OCI-LY7 (cell line): Measurements from ENCODE around the gene CHEK1. TPM values are rescaled to one million over a fixed set of nuclear protein-coding genes. Genes with fewer than 3 reads are reported as not detected.

Experiments
- BruUV-seq: library from RNA; stranded (reverse); fragments of 400-500 nt; replicated peaks from 2 replicates; lab custom pipeline; 2021; lab: Mats Ljungman, UMichigan
- CTCF ChIA-PET: fragments of 300-600 bp; sonication (Branson Sonifier 250); formaldehyde crosslinking; loops from one replicate; lab custom pipeline; 2022; ENCODE audit warnings: antibody characterized with exemption; ENCODE audit not compliant: unreplicated experiment; lab: Charles Lee
- POLR2A ChIA-PET: fragments of 300-600 bp; sonication (Branson Sonifier 250); formaldehyde crosslinking; loops from one replicate; lab custom pipeline; 2022; ENCODE audit warnings: antibody characterized with exemption; lab: Charles Lee
- DNase-seq: peaks from one replicate; pipeline ENCODE4 v3.0.0-alpha.2; 2015; ENCODE audit warnings: low spot score
- H2AFZ ChIP-seq: fragments of 200-600 bp; sonication (generic), shearing (Covaris generic); 2 replicates; pipeline ENCODE4 v1.6.1; 2014; ENCODE audit warnings: mild to moderate bottlenecking, antibody characterized with exemption, low read length, moderate library complexity
- H3K27ac ChIP-seq: fragments of 200-600 bp; sonication (generic); 2 replicates; pipeline ENCODE4 v1.5.1; 2014; ENCODE audit warnings: mixed run types, low read depth, mild to moderate bottlenecking, moderate library complexity, low read length, inconsistent platforms; ENCODE audit not compliant: poor library complexity, severe bottlenecking
- H3K36me3 ChIP-seq: fragments of 200-600 bp; sonication (generic); 2 replicates; pipeline ENCODE4 v1.6.1; 2014; ENCODE audit warnings: mild to moderate bottlenecking, antibody characterized with exemption, low read length, moderate library complexity, mixed read lengths; ENCODE audit not compliant: insufficient read depth
- H3K4me1 ChIP-seq: fragments of 200-600 bp; sonication (generic); 2 replicates; pipeline ENCODE4 v1.5.1; 2014; ENCODE audit warnings: mild to moderate bottlenecking, low read length; ENCODE audit not compliant: insufficient read depth, poor library complexity, severe bottlenecking
- H3K4me2 ChIP-seq: fragments of 200-600 bp; sonication (generic); 2 replicates; pipeline ENCODE4 v1.6.1; 2014; ENCODE audit warnings: mild to moderate bottlenecking, low read length
- H3K4me3 ChIP-seq: fragments of 200-600 bp; sonication (generic); 2 replicates; pipeline ENCODE4 v1.5.1; 2014; ENCODE audit warnings: mild to moderate bottlenecking, low read depth, low read length; ENCODE audit not compliant: poor library complexity, severe bottlenecking
- H3K79me2 ChIP-seq: fragments of 200-600 bp; sonication (generic); 2 replicates; pipeline ENCODE4 v1.6.1; 2016; ENCODE audit warnings: low read depth, mild to moderate bottlenecking, low read length, moderate library complexity, mixed read lengths; ENCODE audit not compliant: insufficient read depth
- H3K9me2 ChIP-seq: fragments of 200-600 bp; sonication (generic); 2 replicates; pipeline ENCODE4 v1.6.1; 2016; ENCODE audit warnings: mild to moderate bottlenecking, low read length, mixed read lengths; ENCODE audit not compliant: insufficient read depth
- H3K9me3 ChIP-seq: fragments of 200-600 bp; sonication (generic); 2 replicates; pipeline ENCODE4 v1.6.1; 2014; ENCODE audit warnings: mild to moderate bottlenecking, mixed run types, low read length, mixed read lengths
- H4K20me1 ChIP-seq: fragments of 200-600 bp; sonication (generic); 2 replicates; pipeline ENCODE4 v1.6.1; 2014; ENCODE audit warnings: mild to moderate bottlenecking, antibody characterized with exemption, low read length, moderate library complexity, mixed read lengths; ENCODE audit not compliant: insufficient read depth
- EZH2phosphoT487 ChIP-seq: fragments of 200-600 bp; sonication (generic); IDR thresholded peaks from 2 replicates; pipeline ENCODE4 v1.6.1; 2018; ENCODE audit warnings: low read depth, borderline replicate concordance, mild to moderate bottlenecking, mixed run types, antibody characterized with exemption, low read length, moderate library complexity, mixed read lengths
- intact Hi-C: fragments of 100-400 bp; cut with micrococcal nuclease; formaldehyde crosslinking; loops from one replicate; pipeline ENCODE4 v1.10.0; 2022; ENCODE audit not compliant: unreplicated experiment
- total RNA-seq, 2 experiments: library from RNA; depleted of rRNA in 1 of 2; stranded (reverse); fragments of >200 nt in 1 of 2; shearing (Covaris generic) in 1 of 2; gene quantifications; 2 replicates each; pipeline ENCODE4 v1.2.3, GENCODE V29; 2014 to 2022
- TF ChIP-seq, protein P1 (sequence below): fragments of 200-600 bp; sonication (generic); conservative IDR thresholded peaks from 2 replicates; pipeline ENCODE4 v1.5.1; 2014; ENCODE audit warnings: mild to moderate bottlenecking, antibody characterized with exemption, low read length, moderate library complexity, mixed read lengths

CHEK1 gene
- total RNA-seq, 2 experiments from 2014 or later, result 89.7 to 147 TPM

DNA sequence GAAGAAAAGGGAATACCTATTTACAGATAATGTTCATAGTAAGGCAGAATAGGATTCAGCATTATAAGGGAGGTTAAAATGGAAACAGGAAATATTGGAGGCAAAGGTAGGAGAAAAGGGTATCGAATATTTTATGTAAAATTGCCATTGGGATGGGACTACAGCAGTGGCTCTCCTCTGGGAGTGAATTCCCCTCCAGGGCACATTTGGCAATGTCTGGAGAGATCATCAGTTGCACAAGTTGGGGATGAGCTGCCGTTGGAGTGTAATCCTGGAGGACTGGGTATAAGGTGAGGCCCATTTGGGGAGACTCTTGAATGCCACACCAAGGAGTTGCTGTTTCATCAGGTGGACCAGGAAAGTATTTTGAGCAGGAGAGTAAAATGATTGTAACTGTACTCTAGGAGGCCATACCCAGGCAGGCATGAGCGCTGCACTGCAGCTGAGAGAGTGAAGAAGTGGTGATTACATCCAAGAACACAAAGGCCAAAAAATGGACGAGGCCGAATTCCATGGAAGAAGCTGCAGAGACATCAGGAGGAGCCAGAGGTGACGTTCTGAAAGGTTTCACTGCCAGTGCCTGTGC lies 64.4 kb downstream of the CHEK1 start:
- DNase-seq, result no peak
- ChIA-PET POLR2A (interaction anchor here (0.6 kb wide), 1 partner anchor 18 kb away, joined by 3 read pairs; no protein-coding TSS in a partner anchor), CTCF (no interaction called here)
- no peak overlapping the region for H2AFZ ChIP-seq
- no TSS peak for BruUV-seq
- no peaks in the 10 kb centered on the region for H3K36me3 ChIP-seq
- H3K9me3 ChIP-seq, result no peaks in the 10 kb centered on the region
- H4K20me1 ChIP-seq, result no peaks in the 10 kb centered on the region
- no peak overlapping the region for H3K4me3 ChIP-seq
- H3K27ac ChIP-seq, result no peak overlapping the region
- H3K9me2 ChIP-seq, result no peaks in the 10 kb centered on the region
- H3K79me2 ChIP-seq, result no peaks in the 10 kb centered on the region
- TF ChIP-seq, protein P1, sequence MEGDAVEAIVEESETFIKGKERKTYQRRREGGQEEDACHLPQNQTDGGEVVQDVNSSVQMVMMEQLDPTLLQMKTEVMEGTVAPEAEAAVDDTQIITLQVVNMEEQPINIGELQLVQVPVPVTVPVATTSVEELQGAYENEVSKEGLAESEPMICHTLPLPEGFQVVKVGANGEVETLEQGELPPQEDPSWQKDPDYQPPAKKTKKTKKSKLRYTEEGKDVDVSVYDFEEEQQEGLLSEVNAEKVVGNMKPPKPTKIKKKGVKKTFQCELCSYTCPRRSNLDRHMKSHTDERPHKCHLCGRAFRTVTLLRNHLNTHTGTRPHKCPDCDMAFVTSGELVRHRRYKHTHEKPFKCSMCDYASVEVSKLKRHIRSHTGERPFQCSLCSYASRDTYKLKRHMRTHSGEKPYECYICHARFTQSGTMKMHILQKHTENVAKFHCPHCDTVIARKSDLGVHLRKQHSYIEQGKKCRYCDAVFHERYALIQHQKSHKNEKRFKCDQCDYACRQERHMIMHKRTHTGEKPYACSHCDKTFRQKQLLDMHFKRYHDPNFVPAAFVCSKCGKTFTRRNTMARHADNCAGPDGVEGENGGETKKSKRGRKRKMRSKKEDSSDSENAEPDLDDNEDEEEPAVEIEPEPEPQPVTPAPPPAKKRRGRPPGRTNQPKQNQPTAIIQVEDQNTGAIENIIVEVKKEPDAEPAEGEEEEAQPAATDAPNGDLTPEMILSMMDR, result no peak
- TF ChIP-seq EZH2phosphoT487, result no peak
- intact Hi-C loops, result no loop called here
- no peaks in the 10 kb centered on the region for H3K4me1 ChIP-seq
- H3K4me2 ChIP-seq, result no peak overlapping the region

DNA sequence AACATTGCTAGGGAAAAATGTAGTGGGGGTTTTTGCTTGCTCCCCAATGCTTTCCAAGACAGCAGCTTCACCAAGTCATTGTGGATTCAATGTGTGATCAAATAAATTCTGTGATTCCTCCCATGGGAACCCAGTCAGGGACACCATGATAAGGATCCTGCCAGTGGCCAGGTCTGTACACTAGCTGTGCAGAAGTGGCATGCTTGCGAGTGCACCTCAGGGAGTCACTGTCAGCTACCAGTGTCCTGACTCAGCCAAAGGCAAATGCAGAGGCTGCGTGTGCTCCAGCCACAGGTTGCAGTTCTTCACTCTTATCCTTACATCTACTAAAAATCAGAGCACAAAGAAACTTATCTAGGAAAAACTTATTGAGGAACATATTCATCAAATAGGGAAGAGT lies 65.0 kb downstream of the CHEK1 start:
- ChIA-PET CTCF (no interaction called here), POLR2A (interaction anchor here (0.6 kb wide), 1 partner anchor 19 kb away, joined by 3 read pairs; no protein-coding TSS in a partner anchor)
- DNase-seq, result no peak
- H3K4me3 ChIP-seq, result no peak overlapping the region
- intact Hi-C loops, result no loop called here
- H3K36me3 ChIP-seq, result no peaks in the 10 kb centered on the region
- no peak overlapping the region for H3K4me2 ChIP-seq
- no peak overlapping the region for H3K27ac ChIP-seq
- H4K20me1 ChIP-seq, result no peaks in the 10 kb centered on the region
- no peak overlapping the region for H2AFZ ChIP-seq
- H3K9me2 ChIP-seq, result no peaks in the 10 kb centered on the region
- no TSS peak for BruUV-seq
- H3K4me1 ChIP-seq, result no peaks in the 10 kb centered on the region
- TF ChIP-seq, protein P1, result no peak
- no peak for TF ChIP-seq EZH2phosphoT487
- no peaks in the 10 kb centered on the region for H3K79me2 ChIP-seq
- no peaks in the 10 kb centered on the region for H3K9me3 ChIP-seq

DNA sequence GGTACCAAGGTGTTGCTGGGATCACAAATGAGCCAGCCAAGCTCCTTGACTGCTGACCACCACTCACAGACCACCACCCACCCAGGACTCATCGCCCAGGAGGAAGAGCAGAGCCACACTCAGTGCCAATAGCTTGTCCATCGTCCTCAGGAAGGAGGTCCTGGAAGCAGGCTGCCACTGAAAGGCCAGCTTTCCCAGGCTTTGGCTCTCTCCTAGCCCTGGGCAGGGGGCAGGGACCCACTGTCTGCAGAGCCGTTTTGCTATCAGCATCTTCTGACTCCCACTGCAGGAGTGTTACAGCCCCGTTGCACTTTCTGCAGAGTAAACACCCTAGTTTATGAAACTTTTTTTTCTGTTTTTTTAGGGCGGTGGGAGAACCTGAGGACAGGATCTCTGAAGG lies 67.9 kb downstream of the CHEK1 start:
- no peak for TF ChIP-seq EZH2phosphoT487
- TF ChIP-seq, protein P1, result no peak
- no peak overlapping the region for H3K27ac ChIP-seq
- H4K20me1 ChIP-seq, result no peaks in the 10 kb centered on the region
- no TSS peak for BruUV-seq
- ChIA-PET POLR2A (interaction anchor here (0.6 kb wide), 1 partner anchor 1014 kb away, joined by 4 read pairs; no protein-coding TSS in a partner anchor), CTCF (no interaction called here)
- H3K4me3 ChIP-seq, result no peak overlapping the region
- no peak overlapping the region for H3K4me2 ChIP-seq
- no peaks in the 10 kb centered on the region for H3K9me3 ChIP-seq
- H3K79me2 ChIP-seq, result no peaks in the 10 kb centered on the region
- H2AFZ ChIP-seq, result no peak overlapping the region
- DNase-seq, result no peak
- H3K4me1 ChIP-seq, result no peaks in the 10 kb centered on the region
- H3K36me3 ChIP-seq, result no peaks in the 10 kb centered on the region
- H3K9me2 ChIP-seq, result no peaks in the 10 kb centered on the region
- intact Hi-C loops, result no loop called here
